Activated T-cell treated with anti-CD3 and anti-CD28 coated beads for 24 hours (primary cell): ENCODE measurements around the gene SP4.
"Not testable (repeated sequence)": the region's sequence is repeated elsewhere in the genome, so short reads cannot be mapped to it uniquely, and the experiment has no call there.

Experiments used
- DNase-seq: peaks from one replicate; pipeline ENCODE4 v3.0.0-alpha.2; 2020; ENCODE audit warnings: low read depth

Gene SP4

GRCh38 chr7:21526007-21526406 lies 98.1 kb downstream of the SP4 start:
- no peak for DNase-seq

- no peak for DNase-seq
Measured at GRCh38 chr7:21526448-21526847, 98.6 kb downstream of the SP4 start.

- DNase-seq, result not testable (repeated sequence)
Measured at GRCh38 chr7:21532485-21532884, 104.6 kb downstream of the SP4 start.

GRCh38 chr7:21533646-21534045 lies 105.8 kb downstream of the SP4 start:
- DNase-seq, result not testable (repeated sequence)

- DNase-seq, result not testable (repeated sequence)
Measured at GRCh38 chr7:21536445-21537118, 108.7 kb downstream of the SP4 start.

GRCh38 chr7:21538936-21539495 lies 111.1 kb downstream of the SP4 start:
- DNase-seq, result no peak

GRCh38 chr7:21542891-21543527 lies 115.1 kb downstream of the SP4 start, which contains the start of gene DNAH11:
Gene DNAH11 (plus strand): TSS chr7:21543039. CDS start chr7:21543246, 207 bp downstream.
- no peak for DNase-seq

- no peak for DNase-seq
Measured at GRCh38 chr7:21543528-21544302, 115.8 kb downstream of the SP4 start.

GRCh38 chr7:21544303-21544656 lies 116.4 kb downstream of the SP4 start:
- DNase-seq, result no peak

- DNase-seq, result no peak
Measured at GRCh38 chr7:21544715-21545114, 116.8 kb downstream of the SP4 start.

- no peak for DNase-seq
Measured at GRCh38 chr7:21547501-21547900, 119.6 kb downstream of the SP4 start.

GRCh38 chr7:21548491-21548890 lies 120.6 kb downstream of the SP4 start:
- no peak for DNase-seq

GRCh38 chr7:21550076-21550475 lies 122.2 kb downstream of the SP4 start:
- DNase-seq, result no peak

GRCh38 chr7:21550821-21551531 lies 123.1 kb downstream of the SP4 start:
- DNase-seq, result no peak

- no peak for DNase-seq
Measured at GRCh38 chr7:21562385-21562784, 134.5 kb downstream of the SP4 start.
